HG02938 (cell line): ENCODE measurements around the gene PIGL.
"Not testable (repeated sequence)": the region's sequence is repeated elsewhere in the genome, so short reads cannot be mapped to it uniquely, and the experiment has no call there.

ENCODE experiments used
- ATAC-seq: cut with Tn5 transposase; IDR thresholded peaks from one replicate; pipeline ENCODE4 v1.9.1; 2021; ENCODE audit warnings: mild to moderate bottlenecking, moderate library complexity; ENCODE audit not compliant: unreplicated experiment

PIGL gene

DNA sequence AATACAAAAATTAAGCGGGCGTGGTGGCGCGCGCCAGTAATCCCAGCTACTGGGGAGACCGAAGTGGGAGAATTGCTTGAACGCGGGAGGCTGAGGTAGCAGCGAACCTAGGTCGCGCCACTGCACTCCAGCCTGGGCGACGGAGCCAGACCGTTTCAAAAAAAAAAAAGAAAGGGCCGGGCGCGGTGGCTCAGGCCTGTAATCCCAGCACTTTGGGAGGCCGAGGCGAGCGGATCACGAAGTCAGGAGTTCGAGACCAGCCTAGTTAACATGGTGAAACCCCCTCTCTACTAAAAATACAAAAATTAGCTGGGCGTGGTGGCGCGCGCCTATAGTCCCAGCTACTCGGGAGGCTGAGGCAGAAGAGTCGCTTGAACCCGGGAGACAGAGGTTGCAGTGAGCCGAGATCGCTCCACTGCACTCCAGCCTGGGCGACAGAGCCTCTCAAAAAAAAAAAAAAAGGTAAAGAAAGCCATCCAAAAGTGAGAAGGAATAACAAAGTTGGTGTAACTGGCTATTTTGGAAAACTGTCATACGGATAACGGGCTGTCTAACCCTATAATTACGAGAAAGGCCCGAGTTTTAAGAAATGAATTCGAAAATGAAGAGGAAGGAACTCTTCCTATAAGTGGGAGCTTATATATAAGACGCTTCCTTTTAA, 539 bp upstream of the PIGL start:
- not testable (repeated sequence) for ATAC-seq

- no peak for ATAC-seq
These were observed 5.4 kb downstream of the PIGL start for GRCh38 chr17:16222406-16222805.

- not testable (repeated sequence) for ATAC-seq
These were observed 13.0 kb downstream of the PIGL start for GRCh38 chr17:16229912-16230561.

GRCh38 chr17:16232391-16232790, 15.4 kb downstream of the PIGL start:
- ATAC-seq, result no peak

- ATAC-seq, result no peak
These were observed 22.9 kb downstream of the PIGL start for GRCh38 chr17:16239931-16240330.

DNA sequence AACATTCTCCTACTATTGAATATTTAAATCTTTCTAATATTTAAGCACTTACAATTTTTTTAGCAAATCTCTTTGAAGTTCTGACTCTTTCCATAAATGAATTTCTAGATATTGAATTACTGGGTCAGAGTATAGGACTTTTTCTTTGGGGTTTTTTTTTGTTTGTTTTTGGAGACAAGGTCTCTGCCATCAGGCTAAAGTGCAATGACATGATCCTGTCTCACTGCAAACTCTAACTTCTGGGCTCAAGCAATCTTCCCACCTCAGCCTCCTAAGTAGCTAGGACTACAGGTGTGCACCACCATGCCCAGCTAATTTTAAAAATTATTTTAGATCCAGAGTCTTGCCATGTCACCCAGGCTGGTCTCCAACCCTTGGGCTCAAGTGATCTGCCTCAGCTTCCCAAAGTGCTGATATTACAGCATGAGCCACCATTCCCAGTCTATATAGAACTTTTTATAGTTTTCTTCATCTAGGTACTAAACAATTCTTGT, 24.9 kb downstream of the PIGL start:
- ATAC-seq, result no peak

DNA sequence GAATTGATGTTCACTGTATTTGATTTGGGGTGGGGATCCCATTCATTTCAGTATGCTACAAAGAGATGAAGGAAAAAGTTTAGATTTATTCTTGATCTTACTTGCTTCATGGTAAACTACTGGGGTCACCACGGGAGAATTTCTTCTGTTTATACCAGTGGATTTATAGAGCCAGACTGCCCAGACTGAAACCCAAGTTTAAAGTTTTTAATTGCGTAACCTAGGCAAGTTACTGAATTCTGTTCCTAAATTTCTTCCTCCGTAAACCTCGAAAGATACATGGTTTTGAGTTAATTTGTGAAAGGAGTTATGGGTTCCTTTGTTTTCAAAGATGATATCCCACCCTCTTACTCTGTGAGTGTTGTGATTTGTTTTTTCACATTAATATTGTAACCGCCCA, 26.4 kb downstream of the PIGL start:
- ATAC-seq, result no peak

GRCh38 chr17:16243801-16244567, 27.0 kb downstream of the PIGL start:
- no peak for ATAC-seq

- no peak for ATAC-seq
These were observed 30.6 kb downstream of the PIGL start for GRCh38 chr17:16247586-16247984.

DNA sequence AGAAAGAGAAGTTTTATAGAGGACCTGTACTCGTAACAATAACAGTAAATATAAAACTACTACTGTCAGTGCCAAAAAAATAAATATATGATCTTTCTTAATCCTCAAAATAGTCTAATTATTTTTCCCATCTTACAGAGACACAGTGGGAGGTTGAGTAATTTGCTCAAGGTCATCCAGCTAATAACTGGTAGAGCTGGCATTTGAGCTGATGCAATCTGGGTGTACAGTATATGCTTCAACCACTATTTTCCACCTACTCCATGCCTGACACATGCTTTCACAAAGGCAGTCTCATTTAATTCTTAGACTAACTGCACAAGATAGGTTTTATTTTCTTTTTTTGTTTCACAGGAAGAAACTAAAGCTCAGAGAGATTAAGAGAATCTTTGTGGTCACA, 33.6 kb downstream of the PIGL start:
- no peak for ATAC-seq

DNA sequence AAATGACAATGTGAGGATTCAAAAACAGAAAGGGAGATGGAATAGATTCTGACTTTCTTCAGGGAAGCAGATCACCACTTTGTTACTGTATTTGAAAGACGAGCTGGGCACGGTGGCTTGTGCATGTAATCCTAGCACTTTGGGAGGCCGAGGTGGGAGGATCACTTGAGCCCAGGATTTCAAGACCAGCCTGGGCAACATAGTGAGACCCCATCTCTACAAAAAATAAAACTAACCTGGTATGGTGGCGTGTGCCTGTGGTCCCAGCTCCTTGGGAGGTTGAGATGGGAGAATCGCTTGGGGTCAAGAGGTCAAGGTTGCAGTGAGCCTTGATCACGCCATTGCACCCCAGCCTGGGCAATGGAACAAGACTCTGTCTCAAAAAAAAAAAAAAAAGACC, 34.0 kb downstream of the PIGL start:
- no peak for ATAC-seq

DNA sequence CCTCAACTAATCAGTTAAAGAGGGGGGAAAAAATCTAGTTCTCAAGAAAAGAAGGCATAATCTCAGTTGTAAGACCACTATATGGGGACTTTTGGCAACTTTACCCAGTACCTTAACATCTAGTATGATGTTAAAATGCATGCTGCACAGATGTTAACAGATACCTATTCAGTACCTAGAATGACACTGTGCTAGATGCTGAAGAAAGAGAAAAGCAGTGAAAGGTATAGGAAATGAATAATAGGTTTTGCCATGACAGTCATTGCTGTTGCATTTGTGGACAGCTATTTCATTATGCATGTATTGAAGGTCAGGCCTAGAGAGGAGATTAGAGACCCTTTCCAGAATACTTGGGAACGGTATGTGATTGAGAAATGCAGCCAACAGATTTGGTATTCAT, 34.5 kb downstream of the PIGL start:
- no peak for ATAC-seq

GRCh38 chr17:16254773-16255400, 37.9 kb downstream of the PIGL start:
- ATAC-seq, result no peak

DNA sequence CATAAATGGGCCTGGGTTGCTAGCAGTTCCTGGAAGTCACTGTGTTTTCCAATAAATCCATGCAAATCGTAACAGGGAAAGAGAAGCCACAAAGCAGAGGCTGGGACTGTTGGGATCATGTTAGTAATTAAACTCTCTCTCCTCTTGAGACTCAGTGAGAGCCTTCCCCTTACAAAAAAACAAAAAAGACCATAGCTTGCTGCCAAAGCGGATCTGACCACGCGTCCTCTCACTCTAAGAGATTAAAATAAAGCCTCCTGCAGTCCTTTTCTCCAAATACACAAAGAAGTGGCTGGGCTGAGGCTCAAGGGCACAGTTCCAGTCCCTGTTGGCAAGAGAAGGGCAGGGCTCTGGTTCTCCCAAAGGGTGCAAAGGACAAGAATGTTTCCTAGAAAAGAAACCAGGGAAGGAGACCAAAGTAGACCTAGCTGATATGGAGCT, 38.5 kb downstream of the PIGL start:
- no peak for ATAC-seq

- no peak for ATAC-seq
These were observed 41.9 kb downstream of the PIGL start for GRCh38 chr17:16258901-16259300.

- no peak for ATAC-seq
These were observed 42.9 kb downstream of the PIGL start for GRCh38 chr17:16259926-16260325.

DNA sequence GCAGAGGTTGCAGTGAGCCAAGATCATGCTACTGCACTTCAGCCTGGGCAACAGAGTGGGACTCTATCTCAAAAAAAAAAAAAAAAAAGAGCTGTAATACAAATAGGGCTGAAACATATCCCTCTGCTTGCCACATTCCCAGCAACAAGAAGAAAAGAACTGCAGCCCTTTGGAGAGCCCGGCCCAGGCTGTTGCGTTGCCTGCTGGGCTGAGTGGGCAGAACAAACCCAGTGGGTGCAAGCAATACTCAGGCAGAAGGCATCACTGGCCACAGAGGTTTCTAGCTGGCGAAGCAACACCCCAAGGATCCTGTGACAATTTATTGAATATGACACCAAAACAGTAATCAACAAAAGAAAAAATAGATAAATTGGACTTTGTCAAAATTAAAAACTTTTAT, 44.0 kb downstream of the PIGL start:
- ATAC-seq, result no peak

DNA sequence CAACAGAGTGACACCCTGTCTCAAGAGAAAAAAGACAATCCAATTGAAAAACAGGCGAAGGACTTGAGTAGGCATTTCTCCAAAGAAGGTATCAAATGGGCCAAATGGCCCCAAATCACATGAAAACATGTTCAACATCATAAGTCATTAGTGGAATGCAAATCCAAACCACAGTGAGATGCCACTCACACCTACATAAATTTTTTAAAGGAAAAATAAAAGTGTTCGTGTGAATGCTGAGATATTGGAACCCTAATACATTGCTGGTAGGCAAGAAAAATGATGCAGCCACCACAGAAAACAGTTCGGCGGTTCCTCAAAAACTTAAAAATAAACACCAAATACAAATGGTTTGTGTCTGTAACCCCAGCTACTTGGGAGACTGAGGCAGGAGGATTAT, 45.2 kb downstream of the PIGL start:
- ATAC-seq, result no peak

DNA sequence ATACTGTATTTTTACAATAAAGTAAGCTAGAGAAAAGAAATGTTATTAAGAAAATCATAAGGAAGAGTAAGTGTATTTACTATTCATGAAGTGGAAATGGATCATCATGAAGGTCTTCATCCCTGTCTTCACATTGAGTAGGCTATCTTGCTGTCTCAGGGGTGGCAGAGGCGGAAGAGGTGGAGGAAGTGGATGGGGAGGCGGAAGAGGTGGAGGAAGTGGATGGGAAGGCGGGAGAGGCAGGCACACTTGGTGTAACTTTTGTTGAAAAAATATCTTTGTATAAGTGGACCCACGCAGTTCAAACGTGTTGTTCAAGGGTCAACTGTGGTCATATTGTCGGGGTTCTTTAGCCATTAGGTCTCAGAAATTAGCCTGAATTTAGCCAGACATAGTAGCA, 50.2 kb downstream of the PIGL start:
- ATAC-seq, result no peak

- ATAC-seq, result no peak
These were observed 52.6 kb downstream of the PIGL start for GRCh38 chr17:16269658-16270057.

GRCh38 chr17:16272111-16272840, 55.3 kb downstream of the PIGL start:
- ATAC-seq, result no peak
